Upper lobe of left lung (tissue), 6 donors: ENCODE results near the gene TBC1D14. TPM values are rescaled to one million over a fixed set of nuclear protein-coding genes. Genes with fewer than 3 reads are reported as not detected.
A peak's percentile ranks its signal among the peaks of the same experiment; 100 is the strongest.

Experiments
- ATAC-seq, 2 donors: fragments of 200-7000 bp; cut with Tn5 transposase; one replicate each; pipeline ENCODE4 v1.9.1; 2022; ENCODE audit warnings: mild to moderate bottlenecking in 2 of 2, moderate library complexity in 2 of 2; ENCODE audit not compliant: low FRiP score in 2 of 2
- DNase-seq, 2 donors: peaks; one replicate each; pipeline ENCODE4 v3.0.0-alpha.2; 2019 to 2020
- H3K27ac ChIP-seq, 4 donors: fragments of 200-600 bp; sonication (generic); one replicate each; pipeline ENCODE4 v1.5.1; 2016 to 2019
- H3K27me3 ChIP-seq, 4 donors: fragments of 200-600 bp; sonication (generic); one replicate each; pipeline ENCODE4 v1.5.1; 2017 to 2019
- H3K36me3 ChIP-seq, 4 donors: fragments of 200-600 bp; sonication (generic); one replicate each; pipeline ENCODE4 v1.5.1; 2016 to 2019
- H3K4me1 ChIP-seq, 4 donors: fragments of 200-600 bp; sonication (generic); one replicate each; pipeline ENCODE4 v1.5.1; 2018 to 2019
- H3K4me3 ChIP-seq, 4 donors: fragments of 200-600 bp; sonication (generic); one replicate each; pipeline ENCODE4 v1.5.1; 2017 to 2019; ENCODE audit warnings: mild to moderate bottlenecking in 2 of 4, moderate library complexity in 1 of 4
- H3K9me3 ChIP-seq, 4 donors: fragments of 200-600 bp; sonication (generic); one replicate each; pipeline ENCODE4 v1.5.1; 2018 to 2019
- CTCF ChIP-seq, 6 experiments: fragments of 450-650 bp in 4 of 6; fragments of 200-600 bp in 2 of 6; sonication (generic) in 2 of 6; IDR thresholded peaks; one replicate each; pipeline ENCODE4 v1.5.1; 2016 to 2019; ENCODE audit warnings: antibody characterized with exemption in 6 of 6
- EP300 ChIP-seq, 4 donors: sonication (generic); formaldehyde crosslinking; IDR thresholded peaks; one replicate each; pipeline ENCODE4 v1.5.1; 2017; ENCODE audit warnings: antibody characterized with exemption in 4 of 4, control low read depth in 2 of 4
- POLR2A ChIP-seq, 4 donors: fragments of 450-650 bp; IDR thresholded peaks; one replicate each; pipeline ENCODE4 v1.5.1; 2016 to 2017; ENCODE audit warnings: antibody characterized with exemption in 4 of 4, mild to moderate bottlenecking in 2 of 4
- POLR2AphosphoS5 ChIP-seq, 2 donors: sonication (generic); formaldehyde crosslinking; IDR thresholded peaks; one replicate each; pipeline ENCODE4 v1.5.1; 2017; ENCODE audit warnings: antibody characterized with exemption in 2 of 2
- WGBS, 2 donors: methylation state at CpG; one replicate each; pipeline ENCODE4 v1.1.5; 2017 to 2018; 5-methylcytosine and 5-hydroxymethylcytosine counted together
- total RNA-seq, 6 donors: library from RNA; depleted of rRNA in 4 of 6; stranded (reverse); fragments of >200 nt in 4 of 6; gene quantifications; one replicate each; pipeline versions ENCODE4 v1.1.0 to v1.2.1, GENCODE V29; 2016 to 2021
- donor health status: DM: no; HTN: no; CAD: no; lungs with moderate emphysema.
- donor health status: DM: no; HTN: yes; CAD: no; lungs with severe emphysema.

Gene TBC1D14
- total RNA-seq, 6 donors from 2014 or later, result 47.7 to 61.8 (median 57.8) TPM

- H3K27ac ChIP-seq, result no peak overlapping the region
- ATAC-seq (no peak), DNase-seq (no peak)
- no peak for TF ChIP-seq CTCF (IDR thresholded peaks at IDR 0.05)
- no peak for TF ChIP-seq EP300 (IDR thresholded peaks at IDR 0.05)
- no peak for TF ChIP-seq POLR2A (IDR thresholded peaks at IDR 0.05)
- TF ChIP-seq POLR2AphosphoS5 (IDR thresholded peaks at IDR 0.05), result no peak
- H3K4me3 ChIP-seq, result no peak overlapping the region
- WGBS, 2 donors, result 75 to 77% methylated on average over 5 of the region's 5 CpGs
- no peaks in the 10 kb centered on the region for H3K27me3 ChIP-seq
- no peaks in the 10 kb centered on the region for H3K9me3 ChIP-seq
- H3K4me1 ChIP-seq, result no peaks in the 10 kb centered on the region
- peaks cover 6 to 88% (median 45%) of the 10 kb centered on the region in 4 donors for H3K36me3 ChIP-seq
Observed at GRCh38 chr4:7021355-7021754, 111.7 kb downstream of the TBC1D14 start.

GRCh38 chr4:7021930-7022664, 112.5 kb downstream of the TBC1D14 start:
- Histone ChIP-seq H3K9me3 (no peaks in the 10 kb centered on the region), H3K4me3 (no peak overlapping the region), H3K27me3 (no peaks in the 10 kb centered on the region), H3K27ac (no peak overlapping the region), H3K36me3 (peaks cover 6 to 88% (median 44%) of the 10 kb centered on the region in 4 donors), H3K4me1 (no peaks in the 10 kb centered on the region)
- DNase-seq, result no peak
- peak in 1 of 2 donors; percentile 7 for ATAC-seq
- 87% methylated on average over 7 to 13 of the region's 13 CpGs for WGBS, 2 donors
- TF ChIP-seq EP300 (IDR thresholded peaks at IDR 0.05), result no peak
- TF ChIP-seq POLR2AphosphoS5 (IDR thresholded peaks at IDR 0.05), result peak in 1 of 2 donors; percentile 38
- TF ChIP-seq CTCF (IDR thresholded peaks at IDR 0.05), result no peak

- H3K9me3 ChIP-seq, result no peaks in the 10 kb centered on the region
- DNase-seq, result no peak
- TF ChIP-seq EP300 (IDR thresholded peaks at IDR 0.05) (no peak), POLR2AphosphoS5 (IDR thresholded peaks at IDR 0.05) (no peak), CTCF (IDR thresholded peaks at IDR 0.05) (no peak), POLR2A (IDR thresholded peaks at IDR 0.05) (no peak)
- H3K36me3 ChIP-seq, result peaks cover 6 to 86% (median 37%) of the 10 kb centered on the region in 4 donors
- WGBS, 2 donors, result 90 to 96% methylated on average over 6 to 16 of the region's 16 CpGs
- no peak overlapping the region for H3K4me3 ChIP-seq
- no peak overlapping the region for H3K27ac ChIP-seq
- no peak for ATAC-seq
- no peaks in the 10 kb centered on the region for H3K27me3 ChIP-seq
- H3K4me1 ChIP-seq, result no peaks in the 10 kb centered on the region
Observed at GRCh38 chr4:7023486-7023885, 113.9 kb downstream of the TBC1D14 start.

GRCh38 chr4:7023901-7024300, 114.3 kb downstream of the TBC1D14 start:
- Histone ChIP-seq H3K4me3 (no peak overlapping the region), H3K27ac (no peak overlapping the region), H3K36me3 (peaks cover 6 to 85% (median 37%) of the 10 kb centered on the region in 4 donors), H3K4me1 (no peaks in the 10 kb centered on the region), H3K27me3 (no peaks in the 10 kb centered on the region), H3K9me3 (no peaks in the 10 kb centered on the region)
- TF ChIP-seq CTCF (IDR thresholded peaks at IDR 0.05) (no peak), POLR2A (IDR thresholded peaks at IDR 0.05) (no peak), EP300 (IDR thresholded peaks at IDR 0.05) (no peak), POLR2AphosphoS5 (IDR thresholded peaks at IDR 0.05) (no peak)
- DNase-seq, result no peak
- 92 to 100% methylated on average over 4 to 12 of the region's 12 CpGs for WGBS, 2 donors
- ATAC-seq, result no peak
